Trophoblast cell (in vitro differentiated cells and primary cell): ENCODE measurements around the gene TNS3.

Source experiments
- DNase-seq, 2 donors: peaks; one replicate each; pipeline ENCODE4 v3.0.0-alpha.2; 2016
- H2AFZ ChIP-seq: 2 replicates; pipeline ENCODE4 v1.6.1; 2013; ENCODE audit warnings: low read length, moderate library complexity, mild to moderate bottlenecking; ENCODE audit not compliant: insufficient read depth, poor library complexity
- H2AK5ac ChIP-seq: 2 replicates; pipeline ENCODE4 v1.6.1; 2013; ENCODE audit warnings: mild to moderate bottlenecking, low read length
- H2BK120ac ChIP-seq: 2 replicates; pipeline ENCODE4 v1.6.1; 2013; ENCODE audit warnings: low read length, mild to moderate bottlenecking, moderate library complexity; ENCODE audit not compliant: insufficient read depth, poor library complexity
- H2BK12ac ChIP-seq: 2 replicates; pipeline ENCODE4 v1.6.1; 2013; ENCODE audit warnings: mild to moderate bottlenecking, low read length, moderate library complexity
- H2BK5ac ChIP-seq: 2 replicates; pipeline ENCODE4 v1.6.1; 2013; ENCODE audit warnings: low read length, low read depth, moderate library complexity, mild to moderate bottlenecking; ENCODE audit not compliant: poor library complexity
- H3K14ac ChIP-seq: 2 replicates; pipeline ENCODE4 v1.6.1; 2013; ENCODE audit warnings: mild to moderate bottlenecking, low read length
- H3K18ac ChIP-seq: 2 replicates; pipeline ENCODE4 v1.6.1; 2013; ENCODE audit warnings: mild to moderate bottlenecking, low read length
- H3K23ac ChIP-seq: 2 replicates; pipeline ENCODE4 v1.6.1; 2013; ENCODE audit warnings: low read length
- H3K27ac ChIP-seq: 2 replicates; pipeline ENCODE4 v1.5.1; 2013; ENCODE audit warnings: low read depth, mild to moderate bottlenecking, inconsistent platforms, low read length, moderate library complexity
- H3K27me3 ChIP-seq: 2 replicates; pipeline ENCODE4 v1.6.1; 2013; ENCODE audit warnings: inconsistent platforms, mild to moderate bottlenecking, low read length, moderate library complexity; ENCODE audit not compliant: insufficient read depth
- H3K36me3 ChIP-seq, 2 experiments: 1 replicate in 1 of 2; 2 replicates in 1 of 2; pipeline ENCODE4 v1.6.1; 2013; ENCODE audit warnings: low read length in 2 of 2, mild to moderate bottlenecking in 2 of 2, moderate library complexity in 1 of 2; ENCODE audit not compliant: insufficient read depth in 2 of 2, control insufficient read depth in 1 of 2
- H3K4ac ChIP-seq: 2 replicates; pipeline ENCODE4 v1.6.1; 2013; ENCODE audit warnings: low read depth, mild to moderate bottlenecking, low read length, moderate library complexity
- H3K4me1 ChIP-seq, 2 experiments: 1 replicate in 1 of 2; 2 replicates in 1 of 2; pipeline ENCODE4 v1.6.1; 2013; ENCODE audit warnings: low read length in 2 of 2, mild to moderate bottlenecking in 2 of 2, moderate library complexity in 1 of 2; ENCODE audit not compliant: insufficient read depth in 2 of 2, control insufficient read depth in 1 of 2
- H3K4me2 ChIP-seq: 2 replicates; pipeline ENCODE4 v1.6.1; 2013; ENCODE audit warnings: inconsistent platforms, mild to moderate bottlenecking, low read length, moderate library complexity
- H3K4me3 ChIP-seq: 2 replicates; pipeline ENCODE4 v1.5.1; 2013; ENCODE audit warnings: mild to moderate bottlenecking, low read depth, low read length, inconsistent platforms
- H3K79me1 ChIP-seq: one replicate; pipeline ENCODE4 v1.6.1; 2013; ENCODE audit warnings: low read length
- H3K79me2 ChIP-seq: 2 replicates; pipeline ENCODE4 v1.6.1; 2013; ENCODE audit warnings: low read length, mild to moderate bottlenecking; ENCODE audit not compliant: control insufficient read depth, insufficient read depth, poor library complexity
- H3K9ac ChIP-seq: 2 replicates; pipeline ENCODE4 v1.6.1; 2013; ENCODE audit warnings: mild to moderate bottlenecking, low read length
- H3K9me3 ChIP-seq: 2 replicates; pipeline ENCODE4 v1.6.1; 2013; ENCODE audit warnings: low read depth, mild to moderate bottlenecking, control low read depth, inconsistent platforms, low read length; ENCODE audit not compliant: insufficient read depth
- H4K12ac ChIP-seq: 2 replicates; pipeline ENCODE4 v1.6.1; 2013; ENCODE audit warnings: low read depth, mild to moderate bottlenecking, low read length, moderate library complexity
- H4K8ac ChIP-seq: 2 replicates; pipeline ENCODE4 v1.6.1; 2013; ENCODE audit warnings: low read depth, mild to moderate bottlenecking, low read length, moderate library complexity
- H4K91ac ChIP-seq: one replicate; pipeline ENCODE4 v1.6.1; 2013; ENCODE audit warnings: low read depth, mild to moderate bottlenecking, low read length, moderate library complexity
- WGBS: extraction: QIAGEN DNeasy Blood & Tissue Kit; methylation state at CpG from one replicate; pipeline ENCODE4 v1.1.7; 2013; ENCODE audit warnings: missing lambda C conversion rate; ENCODE audit not compliant: insufficient read length, insufficient coverage; ENCODE audit errors: extremely low coverage; 5-methylcytosine and 5-hydroxymethylcytosine counted together

The TNS3 gene

DNA sequence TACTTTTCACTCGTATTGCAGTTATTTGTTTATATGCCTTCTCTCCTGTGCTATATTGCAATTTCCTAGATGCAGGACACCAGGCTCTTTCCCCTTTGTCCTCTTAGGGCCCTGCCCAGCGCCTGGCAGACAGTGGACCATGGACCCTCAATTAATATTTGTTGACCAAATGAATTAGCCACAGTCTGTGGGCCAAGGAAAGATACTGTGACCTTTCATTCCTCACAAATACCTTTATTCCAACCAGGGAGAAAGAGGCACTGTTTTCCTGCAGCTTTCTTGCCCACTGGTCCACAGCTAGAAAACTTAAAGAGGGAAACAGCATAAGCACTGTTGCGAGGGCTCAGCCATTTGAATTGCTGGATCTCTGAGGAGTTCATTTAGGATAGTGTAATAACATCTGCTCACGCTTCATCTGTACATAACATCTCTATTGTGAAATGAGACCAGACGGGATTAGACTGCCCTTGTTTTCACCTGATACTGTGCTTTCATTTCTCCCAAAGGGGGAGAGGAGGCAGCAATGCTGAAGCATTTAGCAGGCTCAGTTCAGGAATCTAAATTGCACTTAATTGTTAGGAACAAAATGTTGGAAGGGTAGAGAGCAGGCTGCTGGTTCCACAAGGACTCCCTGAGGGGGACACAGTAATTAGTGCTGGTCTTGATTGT is 46.7 kb downstream of the TNS3 start:
- H2BK120ac ChIP-seq, result peak overlapping the region; percentile 91
- H3K23ac ChIP-seq, result no peak overlapping the region
- peaks cover 4% of the 10 kb centered on the region for H3K9me3 ChIP-seq
- peak overlapping the region; percentile 84 for H4K91ac ChIP-seq
- H3K79me2 ChIP-seq, result peaks cover 29% of the 10 kb centered on the region
- H3K4me3 ChIP-seq, result no peak overlapping the region
- WGBS, result no CpG with 5 or more reads among the region's 5 CpGs
- no peak overlapping the region for H2AK5ac ChIP-seq
- H4K12ac ChIP-seq, result no peak overlapping the region
- peak; percentile 52 to 88 for DNase-seq
- no peak overlapping the region for H3K9ac ChIP-seq
- peak overlapping the region; percentile 23 for H4K8ac ChIP-seq
- peak overlapping the region; percentile 63 for H3K18ac ChIP-seq
- no peak overlapping the region for H2AFZ ChIP-seq
- peak overlapping the region; percentile 73 for H3K14ac ChIP-seq
- H3K4me1 ChIP-seq, result peaks cover 43 to 64% of the 10 kb centered on the region in 2 experiments
- no peaks in the 10 kb centered on the region for H3K27me3 ChIP-seq
- peak overlapping the region; percentile 91 for H3K27ac ChIP-seq
- H3K79me1 ChIP-seq, result peaks cover 57% of the 10 kb centered on the region
- H3K4ac ChIP-seq, result peak overlapping the region; percentile 57
- H3K36me3 ChIP-seq, result peaks cover 7 to 8% of the 10 kb centered on the region in 2 experiments
- peak overlapping the region; percentile 70 for H3K4me2 ChIP-seq
- peak overlapping the region; percentile 14 for H2BK5ac ChIP-seq
- H2BK12ac ChIP-seq, result peak overlapping the region; percentile 34

DNA sequence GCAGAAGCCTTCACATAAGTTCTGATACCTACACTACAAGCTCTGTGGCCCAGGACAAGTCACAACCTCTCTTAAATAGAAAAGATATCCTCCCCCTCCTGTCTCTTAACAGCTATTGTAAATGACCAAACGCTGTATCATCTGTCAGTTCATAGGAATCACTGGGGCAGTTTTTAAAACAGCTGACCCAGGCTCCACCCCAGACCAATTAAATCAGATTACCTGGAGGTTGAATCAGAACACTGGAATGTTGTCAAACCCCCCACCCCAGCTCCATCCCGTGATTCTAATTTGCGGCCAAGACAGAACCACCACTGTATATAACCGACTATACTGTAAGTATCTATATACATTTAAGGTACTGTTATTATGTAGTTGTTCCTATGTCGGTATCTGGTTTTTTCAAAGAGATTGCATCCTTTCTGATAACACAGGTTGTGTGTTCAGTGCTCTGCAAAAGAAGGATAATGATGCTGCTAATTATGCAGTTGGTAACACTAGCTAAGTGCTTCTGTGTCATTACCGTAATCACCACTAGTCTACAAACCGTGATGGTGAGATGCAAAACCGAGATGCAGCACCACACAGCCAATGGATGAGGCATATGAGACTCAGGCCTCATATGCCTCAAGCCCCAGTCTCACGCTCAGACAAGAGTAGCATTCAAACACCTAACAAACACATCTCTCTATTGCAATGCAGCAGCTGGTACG is 47.4 kb downstream of the TNS3 start:
- peak; percentile 85 to 86 for DNase-seq
- peak overlapping the region; percentile 70 for H3K4me2 ChIP-seq
- H2AFZ ChIP-seq, result no peak overlapping the region
- H3K4me3 ChIP-seq, result no peak overlapping the region
- no peak overlapping the region for H4K8ac ChIP-seq
- H3K4me1 ChIP-seq, result peaks cover 37 to 57% of the 10 kb centered on the region in 2 experiments
- H3K18ac ChIP-seq, result peak overlapping the region; percentile 63
- H3K4ac ChIP-seq, result peak overlapping the region; percentile 57
- peak overlapping the region; percentile 91 for H2BK120ac ChIP-seq
- no peaks in the 10 kb centered on the region for H3K27me3 ChIP-seq
- H3K14ac ChIP-seq, result peak overlapping the region; percentile 73
- H3K9me3 ChIP-seq, result peaks cover 3% of the 10 kb centered on the region
- peaks cover 29% of the 10 kb centered on the region for H3K79me2 ChIP-seq
- WGBS, result no CpG with 5 or more reads among the region's 10 CpGs
- no peak overlapping the region for H4K12ac ChIP-seq
- peak overlapping the region; percentile 75 for H2BK5ac ChIP-seq
- H2AK5ac ChIP-seq, result no peak overlapping the region
- peaks cover 51% of the 10 kb centered on the region for H3K79me1 ChIP-seq
- peak overlapping the region; percentile 84 for H4K91ac ChIP-seq
- H3K23ac ChIP-seq, result no peak overlapping the region
- peak overlapping the region; percentile 91 for H3K27ac ChIP-seq
- peak overlapping the region; percentile 34 for H2BK12ac ChIP-seq
- H3K9ac ChIP-seq, result no peak overlapping the region
- H3K36me3 ChIP-seq, result peaks cover 4 to 7% of the 10 kb centered on the region in 2 experiments

DNA sequence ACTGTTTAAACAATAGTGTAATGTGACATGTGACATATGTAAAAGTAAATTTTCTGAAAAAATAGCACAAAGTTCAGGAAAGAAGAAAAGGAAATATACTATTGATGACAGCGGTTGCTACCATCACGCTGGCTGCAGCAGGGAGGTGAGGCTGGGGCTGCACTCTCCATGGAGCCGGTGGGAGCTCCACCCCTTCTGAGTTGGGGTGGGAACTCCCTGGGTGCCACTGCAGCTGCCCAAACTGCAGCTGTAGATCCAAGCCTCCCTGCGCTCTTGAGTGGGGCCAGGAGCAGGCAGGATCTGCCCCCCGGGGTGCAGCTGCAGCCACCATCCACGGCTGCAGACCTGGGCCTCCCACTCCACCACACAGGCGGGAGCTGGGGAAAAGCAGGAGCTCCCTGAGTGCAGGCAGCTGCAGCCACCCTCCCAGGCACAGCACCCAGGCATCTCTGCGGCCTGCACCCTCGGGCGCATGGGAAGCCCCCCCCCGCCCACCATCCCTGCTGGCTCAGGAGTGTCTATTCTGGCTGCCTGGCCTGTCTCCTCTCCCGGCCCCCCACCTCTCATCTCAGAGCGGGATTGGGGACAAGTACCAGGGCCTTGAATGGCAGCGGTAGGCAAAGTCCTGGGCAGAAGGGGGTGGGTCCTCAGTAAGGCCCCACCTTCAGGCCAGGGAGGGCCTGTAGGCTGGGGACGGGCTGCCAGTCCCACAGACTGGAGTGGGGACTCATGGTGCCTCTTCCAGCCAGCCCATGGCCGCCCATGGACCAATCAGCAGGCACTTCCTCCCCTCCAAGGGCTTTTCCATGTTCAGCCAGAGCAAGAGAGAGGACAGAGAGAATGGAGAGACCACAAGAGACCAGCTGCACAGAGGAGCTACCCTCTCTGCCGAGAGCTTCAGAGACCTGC is 50.1 kb downstream of the TNS3 start:
- Histone ChIP-seq H3K79me2 (peaks cover 17% of the 10 kb centered on the region), H2BK12ac (peak overlapping the region; percentile 20), H3K18ac (peak overlapping the region; percentile 74), H3K9ac (no peak overlapping the region), H3K27ac (no peak overlapping the region), H3K9me3 (peaks cover 3% of the 10 kb centered on the region), H3K14ac (no peak overlapping the region), H3K4me3 (no peak overlapping the region), H4K8ac (no peak overlapping the region), H4K12ac (no peak overlapping the region), H3K4me2 (no peak overlapping the region), H3K23ac (no peak overlapping the region), H2AK5ac (peak overlapping the region; percentile 15), H3K79me1 (peaks cover 32% of the 10 kb centered on the region), H3K4me1 (peaks cover 22 to 35% of the 10 kb centered on the region in 2 experiments), H2BK120ac (peak overlapping the region; percentile 3), H2AFZ (no peak overlapping the region), H2BK5ac (no peak overlapping the region), H3K27me3 (no peaks in the 10 kb centered on the region), H3K36me3 (peaks cover 19 to 22% of the 10 kb centered on the region in 2 experiments), H4K91ac (peak overlapping the region; percentile 16), H3K4ac (peak overlapping the region; percentile 90)
- DNase-seq, result no peak
- WGBS, result no CpG with 5 or more reads among the region's 17 CpGs
